ENCODE measurements around the gene GNB3.
"Not testable (repeated sequence)": the region's sequence is repeated elsewhere in the genome, so short reads cannot be mapped to it uniquely, and the experiment has no call there.

Gene GNB3

GRCh38 chr12:6861391-6861790 is 20.7 kb downstream of the GNB3 start:
- H3K9me3 ChIP-seq (replicated peaks; ENCODE audit: insufficient read depth, low read length), result no peaks in the 10 kb centered on the region
- H3K9ac ChIP-seq (ENCODE audit: low read length), result no peak overlapping the region
- H3K36me3 ChIP-seq (replicated peaks; ENCODE audit: insufficient read depth, low read length), result peaks cover 17% of the 10 kb centered on the region
- DNase-seq, result no peak
- H3K9me2 ChIP-seq (replicated peaks; ENCODE audit: insufficient read depth, low read length), result no peaks in the 10 kb centered on the region
- no peaks in the 10 kb centered on the region for H3K27me3 ChIP-seq (replicated peaks; ENCODE audit: insufficient read depth, low read length)
- H3K4me3 ChIP-seq (ENCODE audit: low read length), result no peak overlapping the region
- 0 out of 2 replicates have a peak, but pooled peaks cover under 1% of the 10 kb centered on the region for H3K79me2 ChIP-seq (ENCODE audit: low read length)
- H3K27ac ChIP-seq (ENCODE audit: low read length), result no peak overlapping the region
- H3K4me1 ChIP-seq (ENCODE audit: low read length), result no peaks in the 10 kb centered on the region
- TF ChIP-seq EZH2 (optimal IDR thresholded peaks at IDR 0.05; ENCODE audit: low read depth, low read length), result no peak
- TF ChIP-seq EZH2phosphoT487 (IDR thresholded peaks at IDR 0.05; ENCODE audit: low read length), result no peak
- no peak for TF ChIP-seq CTCF (IDR thresholded peaks at IDR 0.05; ENCODE audit: low read length)
- no peaks in the 10 kb centered on the region for H3F3A ChIP-seq (ENCODE audit: insufficient read depth, low read length)
- H2AFZ ChIP-seq (ENCODE audit: low read length), result no peak overlapping the region
- H3K4me2 ChIP-seq (ENCODE audit: low read depth, low read length), result no peak overlapping the region
- no peaks in the 10 kb centered on the region for H4K20me1 ChIP-seq (ENCODE audit: insufficient read depth, low read length)

GRCh38 chr12:6863033-6863432 is 22.3 kb downstream of the GNB3 start:
- H3K4me1 ChIP-seq (ENCODE audit: low read length), result peaks cover 5% of the 10 kb centered on the region; the same call in 1 of the 2 replicates
- no peak overlapping the region for H2AFZ ChIP-seq (ENCODE audit: low read length)
- H3K27ac ChIP-seq (ENCODE audit: low read length), result no peak overlapping the region
- H3K36me3 ChIP-seq (replicated peaks; ENCODE audit: insufficient read depth, low read length), result peaks cover 8% of the 10 kb centered on the region
- peaks cover 7% of the 10 kb centered on the region for H3K79me2 ChIP-seq (ENCODE audit: low read length)
- peaks cover 1% of the 10 kb centered on the region for H4K20me1 ChIP-seq (ENCODE audit: insufficient read depth, low read length)
- H3K4me2 ChIP-seq (ENCODE audit: low read depth, low read length), result no peak overlapping the region
- no peak overlapping the region for H3K9ac ChIP-seq (ENCODE audit: low read length)
- H3K4me3 ChIP-seq (ENCODE audit: low read length), result no peak overlapping the region
- H3K9me2 ChIP-seq (replicated peaks; ENCODE audit: insufficient read depth, low read length), result no peaks in the 10 kb centered on the region
- H3F3A ChIP-seq (ENCODE audit: insufficient read depth, low read length), result peaks cover 3% of the 10 kb centered on the region
- no peak for TF ChIP-seq CTCF (IDR thresholded peaks at IDR 0.05; ENCODE audit: low read length)
- no peak for TF ChIP-seq EZH2phosphoT487 (IDR thresholded peaks at IDR 0.05; ENCODE audit: low read length)
- no peak for TF ChIP-seq EZH2 (optimal IDR thresholded peaks at IDR 0.05; ENCODE audit: low read depth, low read length)
- no peaks in the 10 kb centered on the region for H3K9me3 ChIP-seq (replicated peaks; ENCODE audit: insufficient read depth, low read length)
- H3K27me3 ChIP-seq (replicated peaks; ENCODE audit: insufficient read depth, low read length), result no peaks in the 10 kb centered on the region
- no peak for DNase-seq

- no peak overlapping the region for H2AFZ ChIP-seq (ENCODE audit: low read length)
- H4K20me1 ChIP-seq (ENCODE audit: insufficient read depth, low read length), result peaks cover 7% of the 10 kb centered on the region
- DNase-seq, result no peak
- peaks cover 6% of the 10 kb centered on the region for H3K4me1 ChIP-seq (ENCODE audit: low read length)
- no peak for TF ChIP-seq EZH2phosphoT487 (IDR thresholded peaks at IDR 0.05; ENCODE audit: low read length)
- TF ChIP-seq CTCF (IDR thresholded peaks at IDR 0.05; ENCODE audit: low read length), result no peak
- no peak for TF ChIP-seq EZH2 (optimal IDR thresholded peaks at IDR 0.05; ENCODE audit: low read depth, low read length)
- no peak overlapping the region for H3K9ac ChIP-seq (ENCODE audit: low read length)
- no peak overlapping the region for H3K4me2 ChIP-seq (ENCODE audit: low read depth, low read length)
- H3K79me2 ChIP-seq (ENCODE audit: low read length), result peaks cover 14% of the 10 kb centered on the region
- H3F3A ChIP-seq (ENCODE audit: insufficient read depth, low read length), result peaks cover 10% of the 10 kb centered on the region
- no peaks in the 10 kb centered on the region for H3K9me2 ChIP-seq (replicated peaks; ENCODE audit: insufficient read depth, low read length)
- H3K27me3 ChIP-seq (replicated peaks; ENCODE audit: insufficient read depth, low read length), result no peaks in the 10 kb centered on the region
- H3K27ac ChIP-seq (ENCODE audit: low read length), result no peak overlapping the region
- H3K4me3 ChIP-seq (ENCODE audit: low read length), result no peak overlapping the region
- H3K9me3 ChIP-seq (replicated peaks; ENCODE audit: insufficient read depth, low read length), result no peaks in the 10 kb centered on the region
- peaks cover 5% of the 10 kb centered on the region; the same call in 1 of the 2 replicates for H3K36me3 ChIP-seq (replicated peaks; ENCODE audit: insufficient read depth, low read length)
Measured at GRCh38 chr12:6863586-6864321, 23.0 kb downstream of the GNB3 start.

- H3K4me1 ChIP-seq (ENCODE audit: low read length), result peaks cover 19% of the 10 kb centered on the region
- not testable (repeated sequence) for H3K9me2 ChIP-seq (replicated peaks; ENCODE audit: insufficient read depth, low read length); H3K4me3 ChIP-seq (ENCODE audit: low read length); DNase-seq; H3K4me2 ChIP-seq (ENCODE audit: low read depth, low read length); H3K27ac ChIP-seq (ENCODE audit: low read length); H3K27me3 ChIP-seq (replicated peaks; ENCODE audit: insufficient read depth, low read length); H3K9ac ChIP-seq (ENCODE audit: low read length); H3K9me3 ChIP-seq (replicated peaks; ENCODE audit: insufficient read depth, low read length); H3K36me3 ChIP-seq (replicated peaks; ENCODE audit: insufficient read depth, low read length); H2AFZ ChIP-seq (ENCODE audit: low read length)
- H4K20me1 ChIP-seq (ENCODE audit: insufficient read depth, low read length), result peaks cover 19% of the 10 kb centered on the region
- peaks cover 29% of the 10 kb centered on the region for H3K79me2 ChIP-seq (ENCODE audit: low read length)
- peaks cover 25% of the 10 kb centered on the region for H3F3A ChIP-seq (ENCODE audit: insufficient read depth, low read length)
Measured at GRCh38 chr12:6865307-6865706, 24.6 kb downstream of the GNB3 start.
